ENCODE data around the gene DEFB113.

The DEFB113 gene

GRCh38 chr6:49937017-49937416 lies 32.4 kb downstream of the DEFB113 start:
- H3K4me3 ChIP-seq (ENCODE audit: low read depth, low read length) = no peak overlapping the region

- no peak overlapping the region for H3K4me3 ChIP-seq (ENCODE audit: low read depth, low read length)
Measured at GRCh38 chr6:49935387-49935786, 34.0 kb downstream of the DEFB113 start.

GRCh38 chr6:49934770-49935169 lies 34.7 kb downstream of the DEFB113 start:
- no peak overlapping the region for H3K4me3 ChIP-seq (ENCODE audit: low read depth, low read length)

- no peak overlapping the region for H3K4me3 ChIP-seq (ENCODE audit: low read depth, low read length)
Measured at GRCh38 chr6:49933526-49933925, 35.9 kb downstream of the DEFB113 start.

- no peak overlapping the region for H3K4me3 ChIP-seq (ENCODE audit: low read depth, low read length)
Measured at GRCh38 chr6:49929340-49929739, 40.1 kb downstream of the DEFB113 start.

- no peak overlapping the region for H3K4me3 ChIP-seq (ENCODE audit: low read depth, low read length)
Measured at GRCh38 chr6:49923826-49924225, 45.6 kb downstream of the DEFB113 start.

- H3K4me3 ChIP-seq (ENCODE audit: low read depth, low read length) = no peak overlapping the region
Measured at GRCh38 chr6:49919935-49920644, 49.3 kb downstream of the DEFB113 start.

GRCh38 chr6:49919261-49919660 lies 50.2 kb downstream of the DEFB113 start:
- H3K4me3 ChIP-seq (ENCODE audit: low read depth, low read length) = no peak overlapping the region

GRCh38 chr6:49918787-49919186 lies 50.6 kb downstream of the DEFB113 start:
- no peak overlapping the region for H3K4me3 ChIP-seq (ENCODE audit: low read depth, low read length)

Measured in iPS-11a (cell line).